ENCODE data around the gene FDXACB1. TPM values are rescaled to one million over a fixed set of nuclear protein-coding genes. Genes with fewer than 3 reads are reported as not detected.

The FDXACB1 gene
- total RNA-seq, 1 experiment from 2014 or later: 1.0 TPM

DNA sequence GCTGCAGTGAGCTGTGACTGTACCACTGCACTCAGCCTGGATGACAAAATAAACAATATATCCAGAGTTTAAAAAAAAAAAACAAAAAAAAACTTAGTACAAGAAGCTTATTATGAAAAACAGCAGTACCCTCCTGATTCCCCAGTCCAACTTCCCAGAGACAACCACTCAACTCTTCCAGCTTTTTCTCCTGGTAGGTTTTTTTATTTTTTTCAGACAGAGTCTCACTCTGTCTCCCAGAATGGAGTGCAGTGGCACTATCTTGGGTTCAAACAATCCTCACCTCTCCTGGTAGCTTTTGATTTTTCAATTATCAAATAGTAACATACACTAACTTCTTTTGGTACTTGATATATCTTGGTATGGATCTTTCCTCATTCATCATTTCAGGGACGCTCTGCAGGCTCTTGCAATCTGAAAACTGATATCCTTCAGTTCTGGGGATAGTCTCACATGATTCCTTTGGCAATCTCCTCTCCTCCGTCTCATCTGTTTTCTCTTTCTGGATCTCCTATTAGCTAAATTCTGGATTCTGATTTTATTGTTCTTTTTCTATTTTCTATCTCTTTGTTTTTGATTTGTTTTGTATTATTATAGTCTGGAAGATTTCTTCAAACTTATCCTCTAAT, 52.5 kb downstream of the FDXACB1 start:
- H3K36me3 Mint-ChIP-seq (ENCODE audit: insufficient read depth, unreplicated experiment): peaks cover 30% of the 10 kb centered on the region
- ChIA-PET POLR2A (interaction anchor here (0.6 to 1.3 kb wide), 6 partner anchors 8 to 61 kb away, joined by 3 to 4 read pairs (median 3); partner anchors contain the start of gene PPP2R1B), CTCF (interaction anchor here (0.6 to 2.1 kb wide), 4 partner anchors 15 to 239 kb away, joined by 3 to 8 read pairs (median 3); no protein-coding TSS in a partner anchor)
- BruUV-seq (replicated peaks): no TSS peak
- H3K9me3 Mint-ChIP-seq (ENCODE audit: unreplicated experiment): no peaks in the 10 kb centered on the region
- H3K27ac Mint-ChIP-seq (ENCODE audit: low read depth, unreplicated experiment): no peak overlapping the region
- intact Hi-C loops (cut with micrococcal nuclease): no loop called here
- no peaks in the 10 kb centered on the region for H3K4me1 Mint-ChIP-seq (ENCODE audit: insufficient read depth, unreplicated experiment)
- no peaks in the 10 kb centered on the region for H3K27me3 Mint-ChIP-seq (ENCODE audit: insufficient read depth, unreplicated experiment)
- TF ChIP-seq, protein P1, sequence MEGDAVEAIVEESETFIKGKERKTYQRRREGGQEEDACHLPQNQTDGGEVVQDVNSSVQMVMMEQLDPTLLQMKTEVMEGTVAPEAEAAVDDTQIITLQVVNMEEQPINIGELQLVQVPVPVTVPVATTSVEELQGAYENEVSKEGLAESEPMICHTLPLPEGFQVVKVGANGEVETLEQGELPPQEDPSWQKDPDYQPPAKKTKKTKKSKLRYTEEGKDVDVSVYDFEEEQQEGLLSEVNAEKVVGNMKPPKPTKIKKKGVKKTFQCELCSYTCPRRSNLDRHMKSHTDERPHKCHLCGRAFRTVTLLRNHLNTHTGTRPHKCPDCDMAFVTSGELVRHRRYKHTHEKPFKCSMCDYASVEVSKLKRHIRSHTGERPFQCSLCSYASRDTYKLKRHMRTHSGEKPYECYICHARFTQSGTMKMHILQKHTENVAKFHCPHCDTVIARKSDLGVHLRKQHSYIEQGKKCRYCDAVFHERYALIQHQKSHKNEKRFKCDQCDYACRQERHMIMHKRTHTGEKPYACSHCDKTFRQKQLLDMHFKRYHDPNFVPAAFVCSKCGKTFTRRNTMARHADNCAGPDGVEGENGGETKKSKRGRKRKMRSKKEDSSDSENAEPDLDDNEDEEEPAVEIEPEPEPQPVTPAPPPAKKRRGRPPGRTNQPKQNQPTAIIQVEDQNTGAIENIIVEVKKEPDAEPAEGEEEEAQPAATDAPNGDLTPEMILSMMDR (IDR thresholded peaks at IDR 0.05; ENCODE audit: unreplicated experiment): no peak
- DNase-seq (ENCODE audit: unreplicated experiment): no peak
- no peak overlapping the region for H3K4me3 Mint-ChIP-seq (ENCODE audit: unreplicated experiment)

Other genes starting within 250 kb of the FDXACB1 start
- 27.3 and 35.7 TPM in 2 replicates for gene PPP2R1B, start 112.8 kb downstream of the FDXACB1 start, total RNA-seq (2022)
- gene ALG9, start 7.6 kb downstream of the FDXACB1 start, total RNA-seq (2022): 28.8 and 31.2 TPM in 2 replicates
- 33.6 and 38.3 TPM in 2 replicates for gene CFAP68, start 376 bp upstream of the FDXACB1 start, total RNA-seq (2022)
- gene CRYAB, start 32.6 kb upstream of the FDXACB1 start, total RNA-seq (2022): 1.2 and 2.5 TPM in 2 replicates
- 0.23 TPM in 1 of 2 replicates, not detected in the other for gene HSPB2, start 33.6 kb upstream of the FDXACB1 start, total RNA-seq (2022)
- 1.3 and 2.0 TPM in 2 replicates for gene C11orf52, start 39.7 kb upstream of the FDXACB1 start, total RNA-seq (2022)
- gene DIXDC1, start 58.2 kb upstream of the FDXACB1 start, total RNA-seq (2022): 21.0 and 47.3 TPM in 2 replicates
- 43.3 and 46.7 TPM in 2 replicates for gene DLAT, start 146.2 kb upstream of the FDXACB1 start, total RNA-seq (2022)
- gene PIH1D2, start 194.9 kb upstream of the FDXACB1 start, total RNA-seq (2022): 2.0 and 2.1 TPM in 2 replicates
- 25.1 and 27.5 TPM in 2 replicates for gene NKAPD1, start 195.1 kb upstream of the FDXACB1 start, total RNA-seq (2022)
- gene TIMM8B, start 207.6 kb upstream of the FDXACB1 start, total RNA-seq (2022): 58.1 and 70.8 TPM in 2 replicates
- 119 and 124 TPM in 2 replicates for gene SDHD, start 207.7 kb upstream of the FDXACB1 start, total RNA-seq (2022)